CD4-positive, alpha-beta T cell (primary cell): Measurements from ENCODE around the gene RCAN2. TPM values are rescaled to one million over a fixed set of nuclear protein-coding genes. Genes with fewer than 3 reads are reported as not detected.

ENCODE experiments used
- ATAC-seq: fragments of 200-7000 bp; cut with Tn5 transposase; one replicate; pipeline ENCODE4 v1.10.0; 2022; ENCODE audit warnings: mild to moderate bottlenecking; ENCODE audit not compliant: poor library complexity
- CTCF ChIA-PET: fragments of 350-600 bp; sonication (Branson Sonifier 250); formaldehyde crosslinking; loops from one replicate; lab custom pipeline; 2021; ENCODE audit warnings: antibody characterized with exemption, inconsistent platforms; lab: Charles Lee
- POLR2A ChIA-PET: fragments of 350-600 bp; sonication (Branson Sonifier 250); formaldehyde crosslinking; loops from one replicate; lab custom pipeline; 2021; ENCODE audit warnings: antibody characterized with exemption, inconsistent platforms; lab: Charles Lee
- DNase-seq, 14 experiments: peaks; one replicate each; pipeline ENCODE4 v3.0.0-alpha.2; 2013 to 2020; ENCODE audit warnings: mixed read lengths in 2 of 14
- H3K27ac ChIP-seq, 2 donors: one replicate each; pipeline versions ENCODE4 v1.5.1 to v1.7.0; 2013; ENCODE audit warnings: low read length in 2 of 2, low read depth in 1 of 2, mild to moderate bottlenecking in 1 of 2
- H3K27me3 ChIP-seq, 2 experiments: 1 replicate in 1 of 2; 2 replicates in 1 of 2; pipeline versions ENCODE4 v1.6.1 to v1.7.0; 2013; ENCODE audit warnings: low read length in 2 of 2, control low read depth in 1 of 2, mild to moderate bottlenecking in 1 of 2, moderate library complexity in 1 of 2; ENCODE audit not compliant: insufficient read depth in 2 of 2, control insufficient read depth in 1 of 2
- H3K36me3 ChIP-seq: one replicate; pipeline ENCODE4 v1.6.1; 2013; ENCODE audit warnings: low read length, control low read depth; ENCODE audit not compliant: insufficient read depth
- H3K4me1 ChIP-seq: one replicate; pipeline ENCODE4 v1.6.1; 2013; ENCODE audit warnings: low read length, control low read depth; ENCODE audit not compliant: insufficient read depth
- H3K4me3 ChIP-seq: one replicate; pipeline ENCODE4 v1.5.1; 2013; ENCODE audit warnings: mild to moderate bottlenecking, low read length, moderate library complexity
- H3K9me3 ChIP-seq, 2 experiments: 1 replicate in 1 of 2; 2 replicates in 1 of 2; pipeline versions ENCODE4 v1.6.1 to v1.7.0; 2013; ENCODE audit warnings: low read length in 2 of 2, mild to moderate bottlenecking in 2 of 2, control low read depth in 1 of 2, moderate library complexity in 1 of 2; ENCODE audit not compliant: control insufficient read depth in 1 of 2, insufficient read depth in 1 of 2
- H3K27ac Mint-ChIP-seq: one replicate; pipeline ENCODE4 v1.8.0; 2020; ENCODE audit warnings: mixed read lengths
- H3K27me3 Mint-ChIP-seq: one replicate; pipeline ENCODE4 v1.8.0; 2021; ENCODE audit warnings: mixed read lengths
- H3K36me3 Mint-ChIP-seq: one replicate; pipeline ENCODE4 v1.8.0; 2021; ENCODE audit warnings: low read depth, mixed read lengths
- H3K4me1 Mint-ChIP-seq: one replicate; pipeline ENCODE4 v1.8.0; 2021; ENCODE audit warnings: low read depth, mixed read lengths
- H3K4me3 Mint-ChIP-seq: one replicate; pipeline ENCODE4 v1.8.0; 2020; ENCODE audit warnings: mild to moderate bottlenecking, mixed read lengths
- H3K9me3 Mint-ChIP-seq: one replicate; pipeline ENCODE4 v1.8.0; 2020; ENCODE audit warnings: mixed read lengths
- CTCF ChIP-seq: fragments of 200-600 bp; IDR thresholded peaks from one replicate; pipeline ENCODE4 v1.8.0; 2022; ENCODE audit warnings: antibody characterized with exemption, mild to moderate bottlenecking
- intact Hi-C, 2 experiments: fragments of 100-400 bp; cut with DNase I in 1 of 2; cut with micrococcal nuclease in 1 of 2; formaldehyde crosslinking; loops; one replicate each; pipeline versions ENCODE4 v1.15.1 to v1.9.0; 2023 to 2025; cut with DNase I, micrococcal nuclease
- total RNA-seq, 174 experiments: library from RNA in 2 of 174; stranded (reverse) in 2 of 174; gene quantifications; one replicate each; pipeline ENCODE4 v1.2.3 and lab custom pipeline; 2021 to 2026

RCAN2 gene
- total RNA-seq, 2 experiments from 2014 or later = not detected

GRCh38 chr6:46281110-46281509 lies 210.1 kb downstream of the RCAN2 start:
- DNase-seq (no peak), ATAC-seq (no peak)
- H3K36me3 ChIP-seq = no peaks in the 10 kb centered on the region
- no peak overlapping the region for H3K27ac ChIP-seq
- H3K4me1 ChIP-seq = no peaks in the 10 kb centered on the region
- H3K27me3 ChIP-seq = peaks cover 0 to 5% of the 10 kb centered on the region in 2 experiments
- no peaks in the 10 kb centered on the region for H3K36me3 Mint-ChIP-seq
- no peak overlapping the region for H3K4me3 Mint-ChIP-seq
- H3K9me3 ChIP-seq = no peaks in the 10 kb centered on the region
- intact Hi-C loops = no loop called here
- no peaks in the 10 kb centered on the region for H3K9me3 Mint-ChIP-seq
- H3K4me3 ChIP-seq = no peak overlapping the region
- POLR2A ChIA-PET = no interaction called here
- TF ChIP-seq CTCF = no peak
- no peaks in the 10 kb centered on the region for H3K4me1 Mint-ChIP-seq
- CTCF ChIA-PET = no interaction called here
- H3K27ac Mint-ChIP-seq = no peak overlapping the region
- H3K27me3 Mint-ChIP-seq = peaks cover 7% of the 10 kb centered on the region

GRCh38 chr6:46279874-46280273 lies 211.4 kb downstream of the RCAN2 start:
- no peak overlapping the region for H3K4me3 ChIP-seq
- H3K27ac Mint-ChIP-seq = no peak overlapping the region
- H3K9me3 Mint-ChIP-seq = no peaks in the 10 kb centered on the region
- H3K9me3 ChIP-seq = no peaks in the 10 kb centered on the region
- H3K36me3 Mint-ChIP-seq = no peaks in the 10 kb centered on the region
- TF ChIP-seq CTCF = no peak
- H3K27me3 Mint-ChIP-seq = peaks cover 8% of the 10 kb centered on the region
- H3K27me3 ChIP-seq = peaks cover 0 to 5% of the 10 kb centered on the region in 2 experiments
- H3K4me1 Mint-ChIP-seq = no peaks in the 10 kb centered on the region
- no peaks in the 10 kb centered on the region for H3K4me1 ChIP-seq
- no peaks in the 10 kb centered on the region for H3K36me3 ChIP-seq
- H3K27ac ChIP-seq = no peak overlapping the region
- no peak for DNase-seq
- ChIA-PET CTCF (no interaction called here), POLR2A (no interaction called here)
- intact Hi-C loops = no loop called here
- no peak for ATAC-seq
- H3K4me3 Mint-ChIP-seq = no peak overlapping the region

GRCh38 chr6:46276576-46277142 lies 214.6 kb downstream of the RCAN2 start:
- Mint-ChIP-seq H3K27ac (no peak overlapping the region), H3K9me3 (no peaks in the 10 kb centered on the region), H3K27me3 (peaks cover 16% of the 10 kb centered on the region), H3K36me3 (no peaks in the 10 kb centered on the region), H3K4me3 (no peak overlapping the region), H3K4me1 (no peaks in the 10 kb centered on the region)
- H3K4me3 ChIP-seq = no peak overlapping the region
- DNase-seq (no peak), ATAC-seq (no peak)
- H3K9me3 ChIP-seq = no peaks in the 10 kb centered on the region
- ChIA-PET CTCF (no interaction called here), POLR2A (no interaction called here)
- intact Hi-C loops = no loop called here
- TF ChIP-seq CTCF = no peak
- no peaks in the 10 kb centered on the region for H3K36me3 ChIP-seq
- H3K4me1 ChIP-seq = no peaks in the 10 kb centered on the region
- H3K27ac ChIP-seq = no peak overlapping the region
- peaks cover 0 to 5% of the 10 kb centered on the region in 2 experiments for H3K27me3 ChIP-seq
